Ammon's horn (tissue), 1 donor: ENCODE results near the gene MAP1LC3B2.

Source experiments
- DNase-seq: peaks from one replicate; pipeline ENCODE4 v3.0.0-alpha.2; 2016; ENCODE audit warnings: low spot score

The MAP1LC3B2 gene

GRCh38 chr12:116615141-116615861, 56.1 kb downstream of the MAP1LC3B2 start:
- DNase-seq = no peak

GRCh38 chr12:116616536-116617248, 57.5 kb downstream of the MAP1LC3B2 start:
- no peak for DNase-seq

GRCh38 chr12:116619246-116619645, 60.1 kb downstream of the MAP1LC3B2 start:
- no peak for DNase-seq

- no peak for DNase-seq
These were observed 60.9 kb downstream of the MAP1LC3B2 start for GRCh38 chr12:116620124-116620491.

- DNase-seq = no peak
These were observed 61.5 kb downstream of the MAP1LC3B2 start for GRCh38 chr12:116620492-116621191.

- no peak for DNase-seq
These were observed 62.0 kb downstream of the MAP1LC3B2 start for GRCh38 chr12:116621194-116621593.

GRCh38 chr12:116624516-116624915, 65.3 kb downstream of the MAP1LC3B2 start:
- no peak for DNase-seq

GRCh38 chr12:116626153-116626552, 67.0 kb downstream of the MAP1LC3B2 start:
- no peak for DNase-seq
